HCT116 (cell line): ENCODE data around the gene CD207. TPM values are rescaled to one million over a fixed set of nuclear protein-coding genes. Genes with fewer than 3 reads are reported as not detected.

Experiments
- ATAC-seq: fragments of 200-7000 bp; cut with Tn5 transposase; 2 replicates; pipeline ENCODE4 v1.9.1; 2020; ENCODE audit warnings: mild to moderate bottlenecking, moderate library complexity
- BruUV-seq: library from RNA; stranded (reverse); fragments of 400-500 nt; replicated peaks from 2 replicates; lab custom pipeline; 2021; lab: Mats Ljungman, UMichigan
- CTCF ChIA-PET: fragments of 300-600 bp; sonication (Branson Sonifier 250); formaldehyde crosslinking; loops from one replicate; lab custom pipeline; 2021; ENCODE audit warnings: antibody characterized with exemption; lab: Charles Lee
- POLR2A ChIA-PET: fragments of 300-600, 350-600 bp; sonication (Branson Sonifier 250); formaldehyde crosslinking; loops from one replicate; lab custom pipeline; 2021; ENCODE audit warnings: antibody characterized with exemption; lab: Charles Lee
- RAD21 ChIA-PET, 2 experiments: fragments of 300-600 bp; sonication (Branson Sonifier 250); formaldehyde crosslinking; loops; one replicate each; lab custom pipeline; 2023; ENCODE audit warnings: low total read pairs in 2 of 2; ENCODE audit not compliant: uncharacterized antibody in 2 of 2, unreplicated experiment in 2 of 2, low non-redundant PET in 1 of 2; lab: Charles Lee
- DNase-seq: peaks from one replicate; pipeline ENCODE4 v3.0.0-alpha.2; 2010; ENCODE audit warnings: low read depth, low spot score
- H2AFZ ChIP-seq: fragments of 200-600 bp; shearing (Covaris generic), sonication (generic); 2 replicates; pipeline ENCODE4 v1.6.1; 2017; ENCODE audit warnings: low read depth, mixed run types, mixed read lengths, antibody characterized with exemption, low read length; ENCODE audit not compliant: poor library complexity, severe bottlenecking
- H3K27ac ChIP-seq: 2 replicates; pipeline ENCODE4 v1.5.1; 2012; ENCODE audit warnings: low read depth, low read length
- H3K27me3 ChIP-seq: fragments of 200-600 bp; sonication (generic); 2 replicates; pipeline ENCODE4 v1.6.1; 2016; ENCODE audit warnings: mixed run types, low read length, mixed read lengths; ENCODE audit not compliant: insufficient read depth
- H3K36me3 ChIP-seq, 2 experiments: fragments of 200-500 bp in 1 of 2; fragments of 200-600 bp in 1 of 2; sonication (Bioruptor generic) in 1 of 2; sonication (generic) in 1 of 2; 2 replicates each; pipeline versions ENCODE4 v1.5.1 to v1.6.1; 2014 to 2016; ENCODE audit warnings: low read length in 2 of 2, inconsistent platforms in 1 of 2, mixed read lengths in 1 of 2, mixed run types in 1 of 2; ENCODE audit not compliant: insufficient read depth in 2 of 2, control insufficient read depth in 1 of 2
- H3K4me1 ChIP-seq, 2 experiments: fragments of 200-600 bp in 1 of 2; sonication (generic) in 1 of 2; 2 replicates each; pipeline versions ENCODE4 v1.5.1 to v1.6.1; 2012 to 2017; ENCODE audit warnings: low read length in 2 of 2, inconsistent platforms in 1 of 2, mild to moderate bottlenecking in 1 of 2, mixed read lengths in 1 of 2, mixed run types in 1 of 2, moderate library complexity in 1 of 2; ENCODE audit not compliant: insufficient read depth in 2 of 2, control insufficient read depth in 1 of 2
- H3K4me2 ChIP-seq: fragments of 200-600 bp; sonication (generic); 2 replicates; pipeline ENCODE4 v1.6.1; 2017; ENCODE audit warnings: mixed run types, low read length, mixed read lengths
- H3K4me3 ChIP-seq, 2 experiments: fragments of 200-600 bp in 1 of 2; sonication (generic) in 1 of 2; replicated peaks in 1 of 2; 2 replicates each; pipeline ENCODE4 v1.5.1; 2011 to 2016; ENCODE audit warnings: low read length in 2 of 2, control low read depth in 1 of 2, low read depth in 1 of 2, mild to moderate bottlenecking in 1 of 2, mixed read lengths in 1 of 2, mixed run types in 1 of 2
- H3K79me2 ChIP-seq: fragments of 200-600 bp; sonication (generic); 2 replicates; pipeline ENCODE4 v1.6.1; 2017; ENCODE audit warnings: mild to moderate bottlenecking, mixed run types, low read length, moderate library complexity, mixed read lengths; ENCODE audit not compliant: insufficient read depth
- H3K9ac ChIP-seq: fragments of 200-600 bp; sonication (generic); 2 replicates; pipeline ENCODE4 v1.6.1; 2016; ENCODE audit warnings: low read length, mixed read lengths
- H3K9me2 ChIP-seq: fragments of 200-600 bp; sonication (generic), shearing (Covaris generic); 2 replicates; pipeline ENCODE4 v1.6.1; 2017; ENCODE audit warnings: mixed run types, mild to moderate bottlenecking, moderate library complexity; ENCODE audit not compliant: insufficient read depth
- H3K9me3 ChIP-seq, 2 experiments: fragments of 200-500 bp in 1 of 2; fragments of 200-600 bp in 1 of 2; sonication (Bioruptor generic) in 1 of 2; sonication (generic) in 1 of 2; 2 replicates each; pipeline ENCODE4 v1.6.1; 2014 to 2017; ENCODE audit warnings: low read length in 2 of 2, mixed read lengths in 2 of 2, inconsistent platforms in 1 of 2, low read depth in 1 of 2, mild to moderate bottlenecking in 1 of 2, mixed run types in 1 of 2, moderate library complexity in 1 of 2; ENCODE audit not compliant: control insufficient read depth in 1 of 2, insufficient read depth in 1 of 2
- H4K20me1 ChIP-seq: fragments of 200-600 bp; sonication (generic), shearing (Covaris generic); 2 replicates; pipeline ENCODE4 v1.6.1; 2017; ENCODE audit warnings: mixed run types, mild to moderate bottlenecking, moderate library complexity; ENCODE audit not compliant: insufficient read depth
- CBX3 ChIP-seq: IDR thresholded peaks from 2 replicates; pipeline ENCODE4 v1.6.1; 2012; ENCODE audit warnings: low read depth
- EGR1 ChIP-seq: IDR thresholded peaks from 2 replicates; pipeline ENCODE4 v1.6.1; 2012; ENCODE audit warnings: low read depth
- ELF1 ChIP-seq: IDR thresholded peaks from 2 replicates; pipeline ENCODE4 v1.6.1; 2012; ENCODE audit warnings: low read depth, borderline replicate concordance
- EZH2 ChIP-seq: fragments of 200-600 bp; sonication (generic); IDR thresholded peaks from 2 replicates; pipeline ENCODE4 v1.6.1; 2017; ENCODE audit warnings: antibody characterized with exemption, mixed run types
- FOSL1 ChIP-seq: IDR thresholded peaks from 2 replicates; pipeline ENCODE4 v1.6.1; 2012; ENCODE audit warnings: low read depth
- JUND ChIP-seq: IDR thresholded peaks from 2 replicates; pipeline ENCODE4 v1.6.1; 2012
- POLR2A ChIP-seq: IDR thresholded peaks from 2 replicates; pipeline ENCODE4 v1.7.0; 2011; ENCODE audit warnings: borderline replicate concordance; ENCODE audit not compliant: insufficient read depth, insufficient read length; ENCODE audit errors: extremely low read depth
- SIN3A ChIP-seq: IDR thresholded peaks from 2 replicates; pipeline ENCODE4 v1.6.1; 2012; ENCODE audit warnings: low read depth
- SRF ChIP-seq: IDR thresholded peaks from 2 replicates; pipeline ENCODE4 v1.6.1; 2012; ENCODE audit warnings: low read depth
- YY1 ChIP-seq: IDR thresholded peaks from 2 replicates; pipeline ENCODE4 v1.6.1; 2011; ENCODE audit warnings: low read length, low read depth, moderate library complexity, mild to moderate bottlenecking; ENCODE audit not compliant: insufficient replicate concordance; ENCODE audit errors: extremely low read depth
- ZFX ChIP-seq: fragments of 450-650 bp; IDR thresholded peaks from 2 replicates; pipeline ENCODE4 v1.6.1; 2017
- intact Hi-C: fragments of 100-400 bp; cut with micrococcal nuclease; formaldehyde crosslinking; loops from 2 replicates; pipeline ENCODE4 v1.10.0; 2022
- total RNA-seq: library from RNA; stranded (reverse); gene quantifications from one replicate; pipeline ENCODE4 v1.2.1, GENCODE V29; 2021; ENCODE audit not compliant: unreplicated experiment
- TF ChIP-seq, protein P1 (sequence below): IDR thresholded peaks from 2 replicates; pipeline ENCODE4 v1.6.1; 2012; ENCODE audit warnings: low read depth
- TF ChIP-seq, protein P2 (sequence below): IDR thresholded peaks from 2 replicates; pipeline ENCODE4 v1.6.1; 2011; ENCODE audit warnings: mild to moderate bottlenecking, low read length, moderate library complexity; ENCODE audit not compliant: insufficient replicate concordance; ENCODE audit errors: extremely low read depth
- TF ChIP-seq, protein P3 (sequence below): IDR thresholded peaks from 2 replicates; pipeline ENCODE4 v1.6.1; 2012

CD207 gene
- total RNA-seq, 1 experiment from 2014 or later, result not detected

DNA sequence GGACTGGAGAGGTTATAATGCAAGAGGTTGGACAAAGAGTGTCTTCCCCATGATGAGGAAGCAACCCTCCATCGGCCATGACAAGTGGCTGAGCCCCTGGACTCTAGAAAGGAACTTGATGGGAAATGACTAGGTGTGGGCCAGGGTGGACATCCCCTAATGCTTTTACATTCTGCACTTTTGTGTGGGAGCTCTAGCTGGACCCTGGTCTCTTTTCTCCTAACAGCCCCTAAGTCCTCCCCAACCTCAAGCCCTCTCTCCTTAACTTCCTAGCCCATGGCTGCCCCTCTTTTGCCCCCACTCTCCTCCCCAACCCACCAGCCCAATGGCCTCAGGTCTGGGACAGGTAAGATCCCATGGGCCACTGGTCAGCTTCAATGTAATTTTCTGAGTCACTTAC lies 2.4 kb downstream of the CD207 start:
- no TSS peak for BruUV-seq
- Histone ChIP-seq H4K20me1 (no peaks in the 10 kb centered on the region), H3K4me2 (no peak overlapping the region), H3K4me1 (no peaks in the 10 kb centered on the region), H3K27me3 (no peaks in the 10 kb centered on the region), H3K36me3 (no peaks in the 10 kb centered on the region), H2AFZ (no peak overlapping the region), H3K27ac (no peak overlapping the region), H3K79me2 (no peaks in the 10 kb centered on the region), H3K9ac (no peak overlapping the region), H3K4me3 (no peak overlapping the region), H3K9me2 (no peaks in the 10 kb centered on the region), H3K9me3 (no peaks in the 10 kb centered on the region)
- ChIA-PET POLR2A (no interaction called here), RAD21 (no interaction called here), CTCF (no interaction called here)
- no peak for DNase-seq
- TF ChIP-seq POLR2A (no peak), EGR1 (no peak), EZH2 (no peak), FOSL1 (no peak), ZFX (no peak), JUND (no peak), ELF1 (no peak), SIN3A (no peak), SRF (no peak), YY1 (no peak), CBX3 (no peak)
- TF ChIP-seq, protein P1, sequence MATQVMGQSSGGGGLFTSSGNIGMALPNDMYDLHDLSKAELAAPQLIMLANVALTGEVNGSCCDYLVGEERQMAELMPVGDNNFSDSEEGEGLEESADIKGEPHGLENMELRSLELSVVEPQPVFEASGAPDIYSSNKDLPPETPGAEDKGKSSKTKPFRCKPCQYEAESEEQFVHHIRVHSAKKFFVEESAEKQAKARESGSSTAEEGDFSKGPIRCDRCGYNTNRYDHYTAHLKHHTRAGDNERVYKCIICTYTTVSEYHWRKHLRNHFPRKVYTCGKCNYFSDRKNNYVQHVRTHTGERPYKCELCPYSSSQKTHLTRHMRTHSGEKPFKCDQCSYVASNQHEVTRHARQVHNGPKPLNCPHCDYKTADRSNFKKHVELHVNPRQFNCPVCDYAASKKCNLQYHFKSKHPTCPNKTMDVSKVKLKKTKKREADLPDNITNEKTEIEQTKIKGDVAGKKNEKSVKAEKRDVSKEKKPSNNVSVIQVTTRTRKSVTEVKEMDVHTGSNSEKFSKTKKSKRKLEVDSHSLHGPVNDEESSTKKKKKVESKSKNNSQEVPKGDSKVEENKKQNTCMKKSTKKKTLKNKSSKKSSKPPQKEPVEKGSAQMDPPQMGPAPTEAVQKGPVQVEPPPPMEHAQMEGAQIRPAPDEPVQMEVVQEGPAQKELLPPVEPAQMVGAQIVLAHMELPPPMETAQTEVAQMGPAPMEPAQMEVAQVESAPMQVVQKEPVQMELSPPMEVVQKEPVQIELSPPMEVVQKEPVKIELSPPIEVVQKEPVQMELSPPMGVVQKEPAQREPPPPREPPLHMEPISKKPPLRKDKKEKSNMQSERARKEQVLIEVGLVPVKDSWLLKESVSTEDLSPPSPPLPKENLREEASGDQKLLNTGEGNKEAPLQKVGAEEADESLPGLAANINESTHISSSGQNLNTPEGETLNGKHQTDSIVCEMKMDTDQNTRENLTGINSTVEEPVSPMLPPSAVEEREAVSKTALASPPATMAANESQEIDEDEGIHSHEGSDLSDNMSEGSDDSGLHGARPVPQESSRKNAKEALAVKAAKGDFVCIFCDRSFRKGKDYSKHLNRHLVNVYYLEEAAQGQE, result no peak
- TF ChIP-seq, protein P2, sequence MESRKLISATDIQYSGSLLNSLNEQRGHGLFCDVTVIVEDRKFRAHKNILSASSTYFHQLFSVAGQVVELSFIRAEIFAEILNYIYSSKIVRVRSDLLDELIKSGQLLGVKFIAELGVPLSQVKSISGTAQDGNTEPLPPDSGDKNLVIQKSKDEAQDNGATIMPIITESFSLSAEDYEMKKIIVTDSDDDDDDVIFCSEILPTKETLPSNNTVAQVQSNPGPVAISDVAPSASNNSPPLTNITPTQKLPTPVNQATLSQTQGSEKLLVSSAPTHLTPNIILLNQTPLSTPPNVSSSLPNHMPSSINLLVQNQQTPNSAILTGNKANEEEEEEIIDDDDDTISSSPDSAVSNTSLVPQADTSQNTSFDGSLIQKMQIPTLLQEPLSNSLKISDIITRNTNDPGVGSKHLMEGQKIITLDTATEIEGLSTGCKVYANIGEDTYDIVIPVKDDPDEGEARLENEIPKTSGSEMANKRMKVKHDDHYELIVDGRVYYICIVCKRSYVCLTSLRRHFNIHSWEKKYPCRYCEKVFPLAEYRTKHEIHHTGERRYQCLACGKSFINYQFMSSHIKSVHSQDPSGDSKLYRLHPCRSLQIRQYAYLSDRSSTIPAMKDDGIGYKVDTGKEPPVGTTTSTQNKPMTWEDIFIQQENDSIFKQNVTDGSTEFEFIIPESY, result no peak
- TF ChIP-seq, protein P3, sequence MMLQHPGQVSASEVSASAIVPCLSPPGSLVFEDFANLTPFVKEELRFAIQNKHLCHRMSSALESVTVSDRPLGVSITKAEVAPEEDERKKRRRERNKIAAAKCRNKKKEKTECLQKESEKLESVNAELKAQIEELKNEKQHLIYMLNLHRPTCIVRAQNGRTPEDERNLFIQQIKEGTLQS, result no peak
- intact Hi-C loops, result no loop called here
- no peak for ATAC-seq
